SK-MEL-5 (cell line): ENCODE data around the gene RASAL1. TPM values are rescaled to one million over a fixed set of nuclear protein-coding genes. Genes with fewer than 3 reads are reported as not detected.

Experiments
- DNase-seq: peaks from one replicate; pipeline ENCODE4 v3.0.0-alpha.2; 2016; ENCODE audit warnings: low read depth, low spot score
- in situ Hi-C: cut with HindIII; loops from 2 replicates; pipeline ENCODE4 v1.10.0; 2016; ENCODE audit warnings: low sequenced_read_pairs, high pct_unique_total_duplicates, low pct_unique_long_range_greater_than_20kb
- total RNA-seq: library from RNA; depleted of rRNA; stranded (reverse); fragments of >200 nt; shearing (Covaris generic); gene quantifications from 2 replicates; pipeline ENCODE4 v1.2.3, GENCODE V29; 2014

The RASAL1 gene
- total RNA-seq, 1 experiment from 2014 or later = 0.74 TPM

DNA sequence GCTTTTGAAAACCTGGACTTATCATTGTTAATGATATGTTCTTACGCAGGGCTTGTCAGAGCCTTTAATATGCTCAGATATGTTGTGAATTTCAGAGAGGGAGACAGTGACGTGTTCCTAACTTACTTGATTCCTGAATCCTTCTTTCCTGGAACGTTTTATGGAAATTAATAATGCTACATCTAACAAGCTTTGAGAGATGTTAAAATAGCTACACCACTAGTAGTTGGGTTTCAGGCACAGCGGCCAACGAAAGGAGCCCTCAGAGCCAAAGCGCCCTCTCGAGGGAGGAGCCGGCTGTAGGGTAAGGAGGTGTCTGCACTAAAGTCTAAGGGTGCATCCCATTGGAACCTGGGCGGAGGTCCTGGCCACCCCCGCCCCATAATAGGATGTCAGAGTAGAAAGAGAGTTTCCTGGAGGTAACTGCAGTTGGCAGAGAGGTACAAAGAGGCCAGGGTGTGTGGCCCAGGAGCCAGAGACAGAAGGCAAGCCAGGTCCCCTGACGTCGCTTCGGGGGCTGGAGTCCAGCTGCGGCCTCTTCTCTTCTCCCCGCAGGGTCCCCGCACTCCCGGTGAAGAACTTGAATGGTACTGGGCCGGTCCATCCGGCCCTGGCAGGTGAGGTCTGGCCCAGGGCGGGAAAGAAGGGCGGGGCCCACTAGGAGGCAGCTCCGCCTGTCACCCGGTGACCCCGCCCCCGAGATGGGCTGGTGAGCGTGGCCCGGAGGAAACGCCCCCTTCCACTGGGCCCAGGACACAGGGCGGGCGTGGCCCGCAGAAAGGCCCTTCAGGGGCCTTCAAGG, 42.8 kb downstream of the RASAL1 start:
- DNase-seq = peak; percentile 59

GRCh38 chr12:113091506-113091905, 44.1 kb downstream of the RASAL1 start:
- no peak for DNase-seq
- in situ Hi-C loops = no loop called here

More for the DNA sequence above, 42.8 kb downstream of the RASAL1 start:
- in situ Hi-C loops = no loop called here

GRCh38 chr12:113090740-113091139, 44.8 kb downstream of the RASAL1 start:
- DNase-seq = no peak
- in situ Hi-C loops = no loop called here

DNA sequence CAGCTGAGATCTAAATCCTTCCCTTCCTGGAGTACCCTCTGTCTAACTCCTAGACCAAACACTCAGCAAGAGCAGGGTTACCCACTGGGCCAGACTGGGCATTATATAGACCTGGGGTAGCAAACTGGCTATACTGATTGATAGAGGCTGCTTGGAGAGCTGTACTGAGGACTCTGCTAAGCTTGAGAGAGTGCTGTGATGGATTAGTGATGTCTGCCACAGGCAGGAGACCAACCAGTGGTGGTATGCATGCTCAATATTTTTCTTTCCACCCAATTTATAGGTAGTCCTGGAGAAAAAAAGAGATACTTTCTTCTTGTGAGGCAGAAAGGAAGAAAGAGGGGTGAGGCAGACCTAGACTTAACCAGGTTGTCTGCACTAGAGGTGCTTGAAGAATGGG, 45.7 kb downstream of the RASAL1 start:
- DNase-seq = no peak
- in situ Hi-C loops = no loop called here

GRCh38 chr12:113088971-113089756, 46.4 kb downstream of the RASAL1 start:
- in situ Hi-C loops = no loop called here
- no peak for DNase-seq

DNA sequence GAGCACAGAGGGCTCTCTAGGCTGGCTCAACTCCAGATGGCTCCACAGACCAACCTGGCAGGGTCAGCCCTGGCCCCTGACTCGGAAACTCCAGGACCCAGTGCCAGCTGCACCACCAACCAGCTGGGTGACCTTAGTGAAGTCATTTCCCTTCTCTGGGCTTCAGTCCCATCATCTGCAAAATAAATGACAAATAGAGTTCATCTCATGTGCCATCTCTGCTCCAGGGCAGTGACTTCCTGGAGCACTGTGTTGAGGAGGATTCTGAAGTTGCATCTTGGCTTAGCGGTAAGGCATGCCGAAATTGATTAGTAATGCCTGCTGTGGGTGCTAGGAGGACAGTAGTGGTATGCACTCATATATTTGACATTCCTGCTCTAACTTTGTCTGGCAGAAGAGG, 47.5 kb downstream of the RASAL1 start:
- no peak for DNase-seq
- in situ Hi-C loops = no loop called here

DNA sequence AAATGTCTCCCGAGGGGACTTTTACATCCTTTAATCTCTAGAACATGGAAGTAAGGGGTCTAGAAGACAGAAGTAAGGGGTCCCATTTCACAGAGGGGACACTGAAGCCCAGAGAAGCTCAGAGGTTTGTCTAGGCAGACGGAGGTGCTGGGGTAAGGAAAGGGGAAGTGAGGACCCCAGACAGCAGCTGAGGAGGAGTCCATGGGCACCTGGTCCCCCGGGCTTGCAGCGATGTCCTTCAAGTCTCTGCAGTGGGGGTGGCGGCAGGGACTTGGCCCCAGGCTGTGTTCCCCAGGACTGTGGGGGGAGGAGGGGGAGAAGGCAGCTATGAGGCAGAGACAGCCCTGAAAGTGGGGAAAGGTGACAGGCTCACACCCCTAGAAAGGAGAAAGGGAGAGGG, 48.4 kb downstream of the RASAL1 start:
- DNase-seq = no peak
- in situ Hi-C loops = no loop called here

DNA sequence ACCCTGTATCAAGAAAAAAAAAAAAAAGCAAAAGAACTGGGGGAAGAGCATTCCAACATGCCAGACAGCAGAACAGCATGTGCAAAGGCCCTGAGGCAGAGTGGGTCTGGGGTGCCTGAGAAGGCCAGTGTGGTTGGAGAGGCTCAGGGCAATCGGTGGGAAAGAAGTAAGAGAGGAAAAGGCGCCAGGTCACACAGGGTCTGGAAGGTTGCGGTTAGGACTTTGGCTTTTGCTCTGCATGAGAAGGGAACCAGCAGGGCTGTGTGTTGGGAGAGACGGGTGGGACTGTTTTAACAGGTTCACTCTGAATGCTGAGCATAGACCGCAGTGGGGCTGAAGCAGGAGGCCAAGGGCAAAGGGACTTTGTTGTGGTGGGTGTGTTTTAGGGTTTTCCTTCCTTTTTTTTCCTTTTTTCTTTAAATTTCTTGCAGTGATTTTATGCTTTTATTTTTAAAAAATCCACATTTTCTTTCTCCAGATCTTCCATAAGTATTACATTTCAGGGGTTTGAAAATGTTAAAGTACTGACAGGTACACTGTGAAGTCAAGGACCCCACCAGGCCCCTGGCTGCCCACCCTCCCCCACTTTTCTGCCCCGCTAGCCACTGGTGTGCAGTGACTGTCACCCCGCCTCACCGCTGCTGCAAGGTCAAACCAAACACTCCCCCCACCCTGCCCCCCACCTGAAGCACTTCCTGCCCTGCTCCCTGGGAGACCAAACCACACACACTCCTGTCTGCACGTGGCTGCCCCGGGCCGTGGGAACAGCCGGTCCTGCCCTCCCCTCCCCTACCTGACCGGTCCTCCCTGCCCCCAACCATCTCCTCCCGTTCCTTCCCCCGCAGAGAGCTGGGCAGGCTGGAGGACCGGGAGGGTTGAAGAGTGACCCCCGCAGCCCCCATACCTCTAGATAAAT, 49.1 kb downstream of the RASAL1 start:
- no peak for DNase-seq
- in situ Hi-C loops = no loop called here

GRCh38 chr12:113083863-113084435, 51.6 kb downstream of the RASAL1 start:
- in situ Hi-C loops = no loop called here
- no peak for DNase-seq

GRCh38 chr12:113082486-113083148, 52.9 kb downstream of the RASAL1 start:
- in situ Hi-C loops = no loop called here
- no peak for DNase-seq

DNA sequence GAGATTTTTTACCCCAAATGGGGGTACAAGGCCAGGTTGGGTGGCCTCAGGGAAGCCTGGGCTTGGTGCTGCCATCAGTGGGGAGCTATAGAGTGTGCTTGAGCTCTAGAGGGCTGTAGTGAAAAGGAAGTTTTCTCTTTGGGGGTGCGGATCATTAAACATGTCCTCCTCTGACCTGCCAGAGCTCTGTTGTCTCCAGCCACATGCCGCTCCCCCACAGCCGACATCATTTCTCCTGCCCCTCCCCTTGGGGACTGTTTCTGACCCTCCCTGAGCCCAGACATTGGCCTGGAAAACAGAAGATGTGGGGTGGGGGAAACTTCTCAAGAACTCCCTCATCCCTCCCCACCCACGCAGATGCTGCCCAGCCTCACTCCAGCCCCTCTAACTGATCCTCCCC, 53.7 kb downstream of the RASAL1 start:
- in situ Hi-C loops = no loop called here

DNA sequence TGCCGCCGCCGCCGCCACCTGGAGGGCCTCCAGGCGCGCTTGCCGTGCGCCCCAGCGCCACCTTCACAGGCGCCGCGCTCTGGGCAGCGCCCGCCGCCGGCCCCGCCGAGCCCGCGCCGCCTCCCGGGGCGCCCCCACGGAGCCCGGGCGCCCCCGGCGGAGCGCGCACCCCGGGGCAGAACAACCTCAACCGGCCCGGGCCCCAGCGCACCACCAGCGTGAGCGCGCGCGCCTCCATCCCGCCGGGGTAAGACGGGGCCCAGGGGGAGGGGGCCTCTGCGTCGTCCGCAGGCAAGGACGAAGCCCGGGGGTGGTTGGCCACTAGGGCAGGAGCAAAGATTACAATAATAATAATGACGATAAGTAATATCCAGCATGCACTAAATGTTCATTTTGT, 57.7 kb downstream of the RASAL1 start:
- no peak for DNase-seq
- in situ Hi-C loops = no loop called here

More for the DNA sequence above, 53.7 kb downstream of the RASAL1 start:
- no peak for DNase-seq

GRCh38 chr12:113077057-113077858, 58.3 kb downstream of the RASAL1 start:
- in situ Hi-C loops = no loop called here
- no peak for DNase-seq

DNA sequence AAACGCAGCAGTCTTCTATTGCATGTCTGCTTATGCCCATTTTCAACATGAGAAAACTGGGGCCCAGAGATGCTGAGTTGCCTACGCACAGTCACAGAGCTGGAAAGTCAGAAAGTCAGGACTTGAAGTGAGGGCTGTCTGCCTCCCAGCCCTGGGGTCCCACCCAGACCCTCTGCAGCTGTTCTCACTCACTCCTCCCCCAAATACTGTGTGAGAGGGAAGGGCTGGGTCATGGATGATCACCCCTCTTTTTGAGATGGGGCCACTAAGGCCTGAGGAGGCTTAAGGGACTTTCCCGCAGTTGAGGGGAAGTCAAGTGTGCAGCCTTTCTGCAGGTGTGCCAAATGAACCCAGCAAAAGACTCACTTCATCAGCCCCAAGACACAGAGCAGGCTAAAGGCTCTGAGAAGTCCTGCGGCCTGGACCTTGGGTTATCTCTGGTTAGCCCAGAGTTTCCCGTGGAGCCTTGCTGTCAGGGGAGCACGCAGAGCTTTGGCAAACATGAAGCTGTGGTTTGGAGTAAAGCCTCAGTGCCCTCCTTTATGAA, 60.4 kb downstream of the RASAL1 start:
- no peak for DNase-seq
- in situ Hi-C loops = no loop called here

GRCh38 chr12:113073586-113073985, 62.0 kb downstream of the RASAL1 start:
- no peak for DNase-seq
- in situ Hi-C loops = no loop called here

DNA sequence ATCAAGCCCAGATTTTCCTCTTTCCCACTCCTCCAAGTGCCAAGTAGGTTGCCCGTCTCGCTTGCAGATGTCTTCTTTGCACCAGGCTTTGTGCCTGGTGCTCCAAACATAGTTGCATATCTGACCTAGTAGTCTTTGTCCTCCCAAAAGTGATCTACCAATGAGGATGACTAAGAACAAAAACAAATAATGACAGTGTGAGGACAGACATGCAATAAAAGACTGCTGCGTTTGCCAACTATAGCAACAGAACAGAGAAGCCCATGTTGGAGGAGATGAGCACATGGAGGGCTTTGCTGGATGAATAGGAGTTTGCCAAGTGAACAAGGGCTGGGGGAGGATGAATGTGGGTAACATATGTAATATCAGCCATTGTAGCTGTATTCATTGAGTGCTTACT, 63.4 kb downstream of the RASAL1 start:
- DNase-seq = no peak

More for the DNA sequence above, 63.4 kb downstream of the RASAL1 start:
- in situ Hi-C loops = no loop called here
